HEK293 (cell line): ENCODE measurements around the gene C5orf34.

Source experiments
- BCL11B ChIP-seq: fragments of 450-650 bp; formaldehyde crosslinking; IDR thresholded peaks from 2 replicates; pipeline ENCODE4 v1.5.1; 2016; ENCODE audit warnings: low read depth, missing biosample characterization, missing genetic modification characterization
- IKZF3 ChIP-seq: fragments of 450-650 bp; IDR thresholded peaks from 2 replicates; pipeline ENCODE4 v1.5.0; 2018; ENCODE audit warnings: missing biosample characterization, mild to moderate bottlenecking, missing genetic modification characterization, moderate library complexity
- KLF1 ChIP-seq: fragments of 450-650 bp; formaldehyde crosslinking; IDR thresholded peaks from 2 replicates; pipeline ENCODE4 v1.5.1; 2016; ENCODE audit warnings: missing biosample characterization, missing genetic modification characterization
- KLF10 ChIP-seq: fragments of 450-650 bp; IDR thresholded peaks from 2 replicates; pipeline ENCODE4 v1.5.1; 2018; ENCODE audit warnings: missing biosample characterization, mild to moderate bottlenecking, missing genetic modification characterization
- WT1 ChIP-seq: fragments of 450-650 bp; formaldehyde crosslinking; IDR thresholded peaks from 2 replicates; pipeline ENCODE4 v1.5.1; 2016; ENCODE audit warnings: missing biosample characterization, missing genetic modification characterization
- ZBTB26 ChIP-seq: fragments of 450-650 bp; formaldehyde crosslinking; optimal IDR thresholded peaks from 2 replicates; pipeline ENCODE3; 2016; ENCODE audit warnings: missing biosample characterization, mild to moderate bottlenecking, missing genetic modification characterization
- ZNF175 ChIP-seq: fragments of 450-650 bp; formaldehyde crosslinking; IDR thresholded peaks from 2 replicates; pipeline ENCODE4 v1.5.1; 2016; ENCODE audit warnings: missing biosample characterization, missing genetic modification characterization
- ZNF184 ChIP-seq: fragments of 450-650 bp; IDR thresholded peaks from 2 replicates; pipeline ENCODE4 v1.5.1; 2018; ENCODE audit warnings: missing biosample characterization, mild to moderate bottlenecking, missing genetic modification characterization
- ZNF211 ChIP-seq: fragments of 450-650 bp; formaldehyde crosslinking; IDR thresholded peaks from 2 replicates; pipeline ENCODE4 v1.5.1; 2016; ENCODE audit warnings: low read depth, missing biosample characterization, missing genetic modification characterization
- ZNF239 ChIP-seq: fragments of 450-650 bp; formaldehyde crosslinking; IDR thresholded peaks from 2 replicates; pipeline ENCODE4 v1.5.1; 2016; ENCODE audit warnings: missing biosample characterization, missing genetic modification characterization
- ZNF518A ChIP-seq: fragments of 450-650 bp; formaldehyde crosslinking; conservative IDR thresholded peaks from 2 replicates; pipeline ENCODE4 v1.5.1; 2016; ENCODE audit warnings: low read depth, missing biosample characterization, missing genetic modification characterization
- ZNF629 ChIP-seq: fragments of 450-650 bp; formaldehyde crosslinking; IDR thresholded peaks from 2 replicates; pipeline ENCODE4 v1.5.1; 2017; ENCODE audit warnings: missing biosample characterization, missing genetic modification characterization
- ZNF654 ChIP-seq: fragments of 450-650 bp; formaldehyde crosslinking; IDR thresholded peaks from 2 replicates; pipeline ENCODE4 v1.5.1; 2016; ENCODE audit warnings: low read depth, missing biosample characterization, missing genetic modification characterization
- ZNF785 ChIP-seq: fragments of 450-650 bp; formaldehyde crosslinking; IDR thresholded peaks from 2 replicates; pipeline ENCODE4 v1.5.1; 2016; ENCODE audit warnings: missing biosample characterization, missing genetic modification characterization
- ZNF792 ChIP-seq: fragments of 450-650 bp; formaldehyde crosslinking; IDR thresholded peaks from 2 replicates; pipeline ENCODE4 v1.5.1; 2016; ENCODE audit warnings: missing biosample characterization, missing genetic modification characterization
- ZNF830 ChIP-seq: fragments of 450-650 bp; IDR thresholded peaks from 2 replicates; pipeline ENCODE4 v1.5.0; 2018; ENCODE audit warnings: missing biosample characterization, missing genetic modification characterization, low read depth, mild to moderate bottlenecking, moderate library complexity
- ZSCAN16 ChIP-seq: fragments of 450-650 bp; formaldehyde crosslinking; IDR thresholded peaks from 2 replicates; pipeline ENCODE4 v1.5.1; 2016; ENCODE audit warnings: missing biosample characterization, missing genetic modification characterization
- ZSCAN23 ChIP-seq: fragments of 450-650 bp; formaldehyde crosslinking; IDR thresholded peaks from 2 replicates; pipeline ENCODE4 v1.5.1; 2016; ENCODE audit warnings: missing biosample characterization, missing genetic modification characterization
- ZSCAN30 ChIP-seq: fragments of 450-650 bp; IDR thresholded peaks from 2 replicates; pipeline ENCODE4 v1.5.1; 2018; ENCODE audit warnings: missing biosample characterization, mild to moderate bottlenecking, missing genetic modification characterization, moderate library complexity
- TF ChIP-seq, protein P1 (sequence below): fragments of 450-650 bp; formaldehyde crosslinking; IDR thresholded peaks from 2 replicates; pipeline ENCODE4 v1.5.1; 2017; ENCODE audit warnings: missing biosample characterization, missing genetic modification characterization
- TF ChIP-seq, protein P2 (sequence below): fragments of 450-650 bp; formaldehyde crosslinking; IDR thresholded peaks from 2 replicates; pipeline ENCODE4 v1.5.1; 2016; ENCODE audit warnings: missing biosample characterization, missing genetic modification characterization
- TF ChIP-seq, protein P3 (sequence below): fragments of 450-650 bp; formaldehyde crosslinking; IDR thresholded peaks from 2 replicates; pipeline ENCODE4 v1.5.0; 2017; ENCODE audit warnings: missing biosample characterization, missing genetic modification characterization, borderline replicate concordance
- TF ChIP-seq, protein P4 (sequence below): fragments of 450-650 bp; formaldehyde crosslinking; IDR thresholded peaks from 2 replicates; pipeline ENCODE4 v1.5.1; 2017; ENCODE audit warnings: missing biosample characterization, missing genetic modification characterization
- TF ChIP-seq, protein P5 (sequence below): fragments of 450-650 bp; formaldehyde crosslinking; IDR thresholded peaks from 2 replicates; pipeline ENCODE4 v1.5.1; 2016; ENCODE audit warnings: missing biosample characterization, missing genetic modification characterization, borderline replicate concordance

The C5orf34 gene

GRCh38 chr5:43514471-43514815, 505 bp downstream of the C5orf34 start (continued):
- TF ChIP-seq, protein P1, sequence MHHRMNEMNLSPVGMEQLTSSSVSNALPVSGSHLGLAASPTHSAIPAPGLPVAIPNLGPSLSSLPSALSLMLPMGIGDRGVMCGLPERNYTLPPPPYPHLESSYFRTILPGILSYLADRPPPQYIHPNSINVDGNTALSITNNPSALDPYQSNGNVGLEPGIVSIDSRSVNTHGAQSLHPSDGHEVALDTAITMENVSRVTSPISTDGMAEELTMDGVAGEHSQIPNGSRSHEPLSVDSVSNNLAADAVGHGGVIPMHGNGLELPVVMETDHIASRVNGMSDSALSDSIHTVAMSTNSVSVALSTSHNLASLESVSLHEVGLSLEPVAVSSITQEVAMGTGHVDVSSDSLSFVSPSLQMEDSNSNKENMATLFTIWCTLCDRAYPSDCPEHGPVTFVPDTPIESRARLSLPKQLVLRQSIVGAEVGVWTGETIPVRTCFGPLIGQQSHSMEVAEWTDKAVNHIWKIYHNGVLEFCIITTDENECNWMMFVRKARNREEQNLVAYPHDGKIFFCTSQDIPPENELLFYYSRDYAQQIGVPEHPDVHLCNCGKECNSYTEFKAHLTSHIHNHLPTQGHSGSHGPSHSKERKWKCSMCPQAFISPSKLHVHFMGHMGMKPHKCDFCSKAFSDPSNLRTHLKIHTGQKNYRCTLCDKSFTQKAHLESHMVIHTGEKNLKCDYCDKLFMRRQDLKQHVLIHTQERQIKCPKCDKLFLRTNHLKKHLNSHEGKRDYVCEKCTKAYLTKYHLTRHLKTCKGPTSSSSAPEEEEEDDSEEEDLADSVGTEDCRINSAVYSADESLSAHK (tag by site-specific recombination) = no peak
- TF ChIP-seq ZNF184 (no peak), IKZF3 (tag by site-specific recombination) (no peak), ZNF629 (peak; percentile 63; the same call in 1 of the 2 replicates), ZNF175 (tag by site-specific recombination) (no peak), ZNF518A (no peak), ZSCAN16 (no peak), ZBTB26 (tag by site-specific recombination) (no peak), ZNF830 (no peak), ZNF654 (tag by site-specific recombination) (no peak), KLF10 (tag by site-specific recombination) (peak; percentile 34; the same call in 1 of the 2 replicates), ZSCAN30 (tag by site-specific recombination) (0 out of 2 replicates have a peak, but pooled peaks have one; percentile 49), WT1 (tag by site-specific recombination) (no peak), ZNF211 (tag by site-specific recombination) (no peak), ZSCAN23 (no peak), ZNF792 (tag by site-specific recombination) (no peak), ZNF785 (tag by site-specific recombination) (no peak), BCL11B (tag by site-specific recombination) (no peak), ZNF239 (tag by site-specific recombination) (no peak), KLF1 (tag by site-specific recombination) (no peak)
- TF ChIP-seq, protein P2, sequence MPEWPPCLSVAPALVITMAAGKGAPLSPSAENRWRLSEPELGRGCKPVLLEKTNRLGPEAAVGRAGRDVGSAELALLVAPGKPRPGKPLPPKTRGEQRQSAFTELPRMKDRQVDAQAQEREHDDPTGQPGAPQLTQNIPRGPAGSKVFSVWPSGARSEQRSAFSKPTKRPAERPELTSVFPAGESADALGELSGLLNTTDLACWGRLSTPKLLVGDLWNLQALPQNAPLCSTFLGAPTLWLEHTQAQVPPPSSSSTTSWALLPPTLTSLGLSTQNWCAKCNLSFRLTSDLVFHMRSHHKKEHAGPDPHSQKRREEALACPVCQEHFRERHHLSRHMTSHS (tag by site-specific recombination) = no peak
- TF ChIP-seq, protein P3, sequence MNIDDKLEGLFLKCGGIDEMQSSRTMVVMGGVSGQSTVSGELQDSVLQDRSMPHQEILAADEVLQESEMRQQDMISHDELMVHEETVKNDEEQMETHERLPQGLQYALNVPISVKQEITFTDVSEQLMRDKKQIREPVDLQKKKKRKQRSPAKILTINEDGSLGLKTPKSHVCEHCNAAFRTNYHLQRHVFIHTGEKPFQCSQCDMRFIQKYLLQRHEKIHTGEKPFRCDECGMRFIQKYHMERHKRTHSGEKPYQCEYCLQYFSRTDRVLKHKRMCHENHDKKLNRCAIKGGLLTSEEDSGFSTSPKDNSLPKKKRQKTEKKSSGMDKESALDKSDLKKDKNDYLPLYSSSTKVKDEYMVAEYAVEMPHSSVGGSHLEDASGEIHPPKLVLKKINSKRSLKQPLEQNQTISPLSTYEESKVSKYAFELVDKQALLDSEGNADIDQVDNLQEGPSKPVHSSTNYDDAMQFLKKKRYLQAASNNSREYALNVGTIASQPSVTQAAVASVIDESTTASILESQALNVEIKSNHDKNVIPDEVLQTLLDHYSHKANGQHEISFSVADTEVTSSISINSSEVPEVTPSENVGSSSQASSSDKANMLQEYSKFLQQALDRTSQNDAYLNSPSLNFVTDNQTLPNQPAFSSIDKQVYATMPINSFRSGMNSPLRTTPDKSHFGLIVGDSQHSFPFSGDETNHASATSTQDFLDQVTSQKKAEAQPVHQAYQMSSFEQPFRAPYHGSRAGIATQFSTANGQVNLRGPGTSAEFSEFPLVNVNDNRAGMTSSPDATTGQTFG (tag by site-specific recombination) = no peak
- TF ChIP-seq, protein P4, sequence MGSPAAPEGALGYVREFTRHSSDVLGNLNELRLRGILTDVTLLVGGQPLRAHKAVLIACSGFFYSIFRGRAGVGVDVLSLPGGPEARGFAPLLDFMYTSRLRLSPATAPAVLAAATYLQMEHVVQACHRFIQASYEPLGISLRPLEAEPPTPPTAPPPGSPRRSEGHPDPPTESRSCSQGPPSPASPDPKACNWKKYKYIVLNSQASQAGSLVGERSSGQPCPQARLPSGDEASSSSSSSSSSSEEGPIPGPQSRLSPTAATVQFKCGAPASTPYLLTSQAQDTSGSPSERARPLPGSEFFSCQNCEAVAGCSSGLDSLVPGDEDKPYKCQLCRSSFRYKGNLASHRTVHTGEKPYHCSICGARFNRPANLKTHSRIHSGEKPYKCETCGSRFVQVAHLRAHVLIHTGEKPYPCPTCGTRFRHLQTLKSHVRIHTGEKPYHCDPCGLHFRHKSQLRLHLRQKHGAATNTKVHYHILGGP (tag by site-specific recombination) = no peak
- TF ChIP-seq, protein P5, sequence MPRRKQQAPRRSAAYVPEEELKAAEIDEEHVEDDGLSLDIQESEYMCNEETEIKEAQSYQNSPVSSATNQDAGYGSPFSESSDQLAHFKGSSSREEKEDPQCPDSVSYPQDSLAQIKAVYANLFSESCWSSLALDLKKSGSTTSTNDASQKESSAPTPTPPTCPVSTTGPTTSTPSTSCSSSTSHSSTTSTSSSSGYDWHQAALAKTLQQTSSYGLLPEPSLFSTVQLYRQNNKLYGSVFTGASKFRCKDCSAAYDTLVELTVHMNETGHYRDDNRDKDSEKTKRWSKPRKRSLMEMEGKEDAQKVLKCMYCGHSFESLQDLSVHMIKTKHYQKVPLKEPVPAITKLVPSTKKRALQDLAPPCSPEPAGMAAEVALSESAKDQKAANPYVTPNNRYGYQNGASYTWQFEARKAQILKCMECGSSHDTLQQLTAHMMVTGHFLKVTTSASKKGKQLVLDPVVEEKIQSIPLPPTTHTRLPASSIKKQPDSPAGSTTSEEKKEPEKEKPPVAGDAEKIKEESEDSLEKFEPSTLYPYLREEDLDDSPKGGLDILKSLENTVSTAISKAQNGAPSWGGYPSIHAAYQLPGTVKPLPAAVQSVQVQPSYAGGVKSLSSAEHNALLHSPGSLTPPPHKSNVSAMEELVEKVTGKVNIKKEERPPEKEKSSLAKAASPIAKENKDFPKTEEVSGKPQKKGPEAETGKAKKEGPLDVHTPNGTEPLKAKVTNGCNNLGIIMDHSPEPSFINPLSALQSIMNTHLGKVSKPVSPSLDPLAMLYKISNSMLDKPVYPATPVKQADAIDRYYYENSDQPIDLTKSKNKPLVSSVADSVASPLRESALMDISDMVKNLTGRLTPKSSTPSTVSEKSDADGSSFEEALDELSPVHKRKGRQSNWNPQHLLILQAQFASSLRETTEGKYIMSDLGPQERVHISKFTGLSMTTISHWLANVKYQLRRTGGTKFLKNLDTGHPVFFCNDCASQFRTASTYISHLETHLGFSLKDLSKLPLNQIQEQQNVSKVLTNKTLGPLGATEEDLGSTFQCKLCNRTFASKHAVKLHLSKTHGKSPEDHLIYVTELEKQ (tag by site-specific recombination) = no peak
